ENCODE measurements around the gene SHB. TPM values are rescaled to one million over a fixed set of nuclear protein-coding genes. Genes with fewer than 3 reads are reported as not detected.

Gene SHB
- total and polyA plus RNA-seq, 2 donors (not counting 3 experiments of a cell fraction or from before 2014, with no cell fraction given) = 13.4 to 24.9 TPM

DNA sequence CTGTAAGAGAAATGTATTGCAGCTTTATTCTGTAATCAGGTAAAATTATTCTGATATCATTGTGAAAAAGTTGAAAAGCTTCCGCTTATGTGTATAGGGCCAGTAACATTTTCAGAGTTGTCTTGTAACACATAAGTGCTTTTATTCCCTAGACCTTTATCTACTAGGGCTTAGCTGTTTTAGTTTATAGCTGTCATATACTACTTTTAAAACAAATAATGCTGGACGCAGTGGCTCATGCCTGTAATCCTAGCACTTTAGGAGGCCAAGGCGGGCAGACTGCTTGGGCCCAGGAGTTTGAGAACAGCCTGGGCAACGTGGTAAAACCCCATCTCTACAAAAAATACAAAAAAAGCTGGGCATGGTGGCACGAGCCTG, 198.2 kb downstream of the SHB start:
- CTCF ChIA-PET = interaction anchor here (1.9 kb wide), 1 partner anchor 10 kb away, joined by 8 read pairs; no protein-coding TSS in a partner anchor
- dilution Hi-C loops (cut with MboI; ENCODE audit: extremely low pct_ligation_motif_present, low sequenced_read_pairs) = no loop called here

More for the DNA sequence above, 198.2 kb downstream of the SHB start:
- no peak overlapping the region for H2AFZ ChIP-seq (ENCODE audit: low read depth, low read length)
- POLR2A ChIA-PET = no interaction called here
- no peak overlapping the region for H3K4me2 ChIP-seq (ENCODE audit: insufficient read depth, low read length)
- H3K4me3 ChIP-seq (replicated peaks in 1 of 3; ENCODE audit: insufficient read depth in 1 of 3, low read depth in 1 of 3, low read length in 3 of 3) = no peak overlapping the region
- FAIRE-seq = no peak
- no peaks in the 10 kb centered on the region for H3K9me1 ChIP-seq (replicated peaks; ENCODE audit: control insufficient read depth, extremely low read depth, insufficient read depth, low read length)
- BruUV-seq (replicated peaks) = no TSS peak
- H3K27me3 ChIP-seq (ENCODE audit: control insufficient read depth in 2 of 2, insufficient read depth in 2 of 2, low read length in 2 of 2) = no peaks in the 10 kb centered on the region
- H3K9me3 ChIP-seq (replicated peaks; ENCODE audit: control insufficient read depth, insufficient read depth, low read length) = no peaks in the 10 kb centered on the region
- no peak for TF ChIP-seq MYC (IDR thresholded peaks at IDR 0.05; ENCODE audit: low read depth, low read length)
- TF ChIP-seq, protein P1, sequence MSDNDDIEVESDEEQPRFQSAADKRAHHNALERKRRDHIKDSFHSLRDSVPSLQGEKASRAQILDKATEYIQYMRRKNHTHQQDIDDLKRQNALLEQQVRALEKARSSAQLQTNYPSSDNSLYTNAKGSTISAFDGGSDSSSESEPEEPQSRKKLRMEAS (IDR thresholded peaks at IDR 0.05; ENCODE audit: insufficient read depth, insufficient read length) = no peak
- TF ChIP-seq, protein P2, sequence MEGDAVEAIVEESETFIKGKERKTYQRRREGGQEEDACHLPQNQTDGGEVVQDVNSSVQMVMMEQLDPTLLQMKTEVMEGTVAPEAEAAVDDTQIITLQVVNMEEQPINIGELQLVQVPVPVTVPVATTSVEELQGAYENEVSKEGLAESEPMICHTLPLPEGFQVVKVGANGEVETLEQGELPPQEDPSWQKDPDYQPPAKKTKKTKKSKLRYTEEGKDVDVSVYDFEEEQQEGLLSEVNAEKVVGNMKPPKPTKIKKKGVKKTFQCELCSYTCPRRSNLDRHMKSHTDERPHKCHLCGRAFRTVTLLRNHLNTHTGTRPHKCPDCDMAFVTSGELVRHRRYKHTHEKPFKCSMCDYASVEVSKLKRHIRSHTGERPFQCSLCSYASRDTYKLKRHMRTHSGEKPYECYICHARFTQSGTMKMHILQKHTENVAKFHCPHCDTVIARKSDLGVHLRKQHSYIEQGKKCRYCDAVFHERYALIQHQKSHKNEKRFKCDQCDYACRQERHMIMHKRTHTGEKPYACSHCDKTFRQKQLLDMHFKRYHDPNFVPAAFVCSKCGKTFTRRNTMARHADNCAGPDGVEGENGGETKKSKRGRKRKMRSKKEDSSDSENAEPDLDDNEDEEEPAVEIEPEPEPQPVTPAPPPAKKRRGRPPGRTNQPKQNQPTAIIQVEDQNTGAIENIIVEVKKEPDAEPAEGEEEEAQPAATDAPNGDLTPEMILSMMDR (IDR thresholded peaks at IDR 0.05; ENCODE audit: extremely low read depth in 1 of 2, insufficient read depth in 1 of 2, low read depth in 1 of 2, low read length in 2 of 2) = no peak
- no peak for TF ChIP-seq EZH2 (IDR thresholded peaks at IDR 0.05; ENCODE audit: borderline replicate concordance, low read depth, low read length, severe bottlenecking)
- no peak for TF ChIP-seq POLR2AphosphoS5 (IDR thresholded peaks at IDR 0.05; ENCODE audit: insufficient read depth, low read depth, low read length)
- no peak for TF ChIP-seq POLR2A (IDR thresholded peaks at IDR 0.05; ENCODE audit: low read depth, low read length)
- TF ChIP-seq GATA2 (IDR thresholded peaks at IDR 0.05; ENCODE audit: insufficient read depth, insufficient read length, low read depth, low read length) = no peak
- TF ChIP-seq JUN (IDR thresholded peaks at IDR 0.05; ENCODE audit: borderline replicate concordance, insufficient read depth, insufficient read length, low read depth) = no peak
- no peak for TF ChIP-seq FOS (IDR thresholded peaks at IDR 0.05; ENCODE audit: borderline replicate concordance, insufficient read depth, low read length)
- H3K79me2 ChIP-seq (ENCODE audit: control insufficient read depth, insufficient read depth, low read length) = no peaks in the 10 kb centered on the region
- no peak overlapping the region for H3K9ac ChIP-seq (replicated peaks; ENCODE audit: extremely low read depth, insufficient read depth, low read length)
- no peaks in the 10 kb centered on the region for H3K36me3 ChIP-seq (ENCODE audit: control insufficient read depth in 2 of 2, extremely low read depth in 1 of 2, insufficient read depth in 2 of 2, low read length in 2 of 2)
- H3K4me1 ChIP-seq (ENCODE audit: control insufficient read depth, extremely low read depth, insufficient read depth, low read length) = no peaks in the 10 kb centered on the region
- H4K20me1 ChIP-seq (replicated peaks; ENCODE audit: control insufficient read depth, extremely low read depth, insufficient read depth, low read length) = no peaks in the 10 kb centered on the region
- intact Hi-C loops (cut with micrococcal nuclease) = no loop called here
- no peak for DNase-seq (ENCODE audit: low read depth, low spot score)
- H3K27ac ChIP-seq (ENCODE audit: insufficient read depth, low read depth, low read length) = no peak overlapping the region

Data from endothelial cell of umbilical vein (primary cell).